Measurements from ENCODE around the gene PABPC1L.

The PABPC1L gene

DNA sequence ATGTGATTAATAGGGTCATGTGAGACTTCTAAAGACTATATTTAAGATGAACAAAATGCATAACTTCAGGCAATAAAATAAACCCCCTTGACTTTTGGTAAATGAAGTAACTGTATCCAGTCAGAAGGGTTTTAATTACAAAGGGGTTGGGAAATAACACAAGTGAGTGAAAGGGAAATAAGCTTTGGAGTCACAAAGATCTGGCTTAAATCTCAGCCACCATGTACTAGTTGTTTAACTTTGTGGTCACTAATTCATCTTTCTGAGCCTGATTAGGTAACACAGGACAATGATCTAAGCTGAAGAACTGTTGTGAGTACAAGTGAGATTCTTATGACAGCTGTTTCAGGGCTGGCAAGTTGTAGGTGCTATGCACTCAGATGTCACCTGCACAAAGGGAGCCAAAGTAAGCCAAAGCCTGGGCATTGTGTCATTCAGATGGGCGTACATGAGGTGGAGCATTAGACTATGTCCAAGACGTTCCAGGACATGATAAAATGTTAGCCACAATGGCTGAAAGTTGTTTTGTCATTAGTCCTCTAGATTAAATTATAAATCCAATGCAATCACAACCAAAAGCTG is 36.5 kb downstream of the PABPC1L start:
- DNase-seq, result no peak

DNA sequence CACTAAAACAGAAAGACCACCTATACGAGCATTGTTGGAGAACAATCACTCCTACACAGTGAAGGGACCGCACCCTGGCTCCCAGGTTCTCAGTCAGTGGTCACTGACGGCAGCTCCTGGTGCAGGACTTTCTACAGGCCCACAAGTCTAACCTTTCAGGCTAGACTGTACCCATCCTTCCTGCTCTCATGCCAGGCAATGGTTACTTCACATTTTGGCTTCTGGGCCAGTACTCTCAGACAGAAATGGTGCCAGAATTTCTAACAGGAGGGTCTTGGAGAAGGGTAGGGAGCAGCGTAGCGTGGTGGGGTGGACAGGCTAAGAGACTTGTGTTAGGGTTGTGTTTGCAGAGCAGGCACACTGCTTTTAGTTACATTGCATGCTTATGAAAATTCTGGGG is 38.2 kb downstream of the PABPC1L start:
- no peak for DNase-seq

DNA sequence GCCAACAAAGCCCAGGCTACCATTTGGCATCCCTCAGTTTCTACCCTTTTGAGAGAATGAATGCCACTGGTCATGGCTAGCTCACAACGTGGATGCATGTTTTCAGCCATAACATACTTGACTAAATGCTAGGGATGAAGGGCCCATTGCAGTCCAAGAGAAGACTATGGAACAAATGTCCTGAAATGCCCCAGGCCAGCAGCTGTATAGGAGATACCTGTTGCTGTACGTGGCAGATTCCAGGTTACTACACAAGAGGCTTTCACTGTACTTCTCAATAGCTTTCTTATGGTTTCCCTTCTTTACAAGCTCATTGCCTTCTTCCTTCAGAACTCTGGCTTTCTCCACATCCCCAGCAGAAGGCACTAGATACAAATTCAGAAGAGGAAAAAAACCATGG is 38.7 kb downstream of the PABPC1L start:
- no peak for DNase-seq

DNA sequence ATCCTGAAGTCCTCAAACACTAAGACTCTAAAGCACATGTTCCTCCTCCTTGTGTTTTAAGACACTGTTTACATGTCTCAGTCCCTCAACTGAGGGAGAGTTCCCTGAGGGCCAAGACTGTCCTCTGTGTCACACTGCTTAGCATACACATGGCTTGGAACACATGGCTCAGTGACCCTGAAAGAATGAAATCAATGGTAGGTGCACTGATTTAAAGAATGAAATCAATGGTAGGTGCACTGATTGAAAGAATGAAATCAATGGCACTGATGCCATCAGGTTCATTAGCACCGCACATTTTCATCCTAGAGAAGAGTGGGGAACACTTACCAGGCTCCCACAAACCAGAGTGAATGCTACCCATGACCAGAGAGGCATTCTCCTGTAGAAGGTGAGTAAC is 40.5 kb downstream of the PABPC1L start:
- DNase-seq, result no peak

DNA sequence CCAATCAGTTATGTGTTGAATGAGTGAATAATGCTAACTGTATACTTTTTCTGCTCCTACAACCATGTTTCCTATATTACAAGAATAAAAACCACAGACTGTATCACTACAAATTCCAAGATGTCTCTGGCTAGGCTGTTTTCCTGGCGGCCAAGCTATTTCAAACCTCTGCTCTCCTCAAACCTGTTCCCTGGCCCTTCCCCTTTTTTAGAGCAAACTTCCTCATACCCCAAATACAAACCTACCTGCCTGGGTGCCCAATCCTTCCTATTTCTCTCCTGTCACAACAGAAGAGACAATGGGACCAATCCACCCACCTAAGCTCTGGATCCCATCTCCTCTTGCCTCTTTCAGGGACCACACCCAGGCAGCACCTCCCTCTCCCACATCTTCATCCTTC is 42.9 kb downstream of the PABPC1L start:
- DNase-seq, result no peak

DNA sequence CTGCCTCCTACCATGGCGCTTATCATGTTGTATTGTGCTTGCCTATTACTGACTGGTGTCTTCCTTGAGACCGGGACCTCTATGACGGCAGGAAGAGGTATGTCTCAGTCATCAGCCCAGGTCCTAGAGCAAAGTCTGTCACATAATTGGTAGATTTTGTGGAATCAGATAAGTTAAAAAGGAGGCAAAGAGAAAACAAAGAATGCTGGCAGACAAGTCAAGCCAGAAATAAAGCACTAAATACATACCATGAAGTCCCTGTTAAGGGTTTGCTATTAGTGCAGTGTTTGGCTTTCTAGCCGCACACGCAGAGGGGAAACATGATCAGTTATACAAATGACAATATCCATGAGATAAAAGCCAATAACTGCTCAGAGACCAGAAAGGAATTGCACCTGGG is 44.4 kb downstream of the PABPC1L start:
- DNase-seq, result no peak

DNA sequence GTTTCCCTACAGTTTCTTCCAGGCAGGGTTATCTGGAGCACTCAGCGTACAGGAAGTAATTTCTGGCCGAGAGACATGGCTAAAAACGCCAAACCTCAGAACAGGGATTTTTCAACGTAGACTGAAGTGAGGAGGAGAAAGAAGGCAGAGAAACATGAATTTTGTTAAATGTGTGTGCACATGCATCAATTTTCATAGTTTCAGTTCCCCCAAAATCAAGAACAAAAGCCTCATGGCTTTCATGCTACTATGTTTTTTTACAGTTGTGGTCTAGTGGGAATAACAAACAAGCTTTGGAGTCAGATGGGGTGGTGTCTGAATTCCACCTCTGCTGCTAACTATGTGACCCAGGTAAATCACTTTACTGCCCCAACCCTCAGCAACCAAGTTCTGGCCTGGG is 45.4 kb downstream of the PABPC1L start:
- DNase-seq, result no peak

DNA sequence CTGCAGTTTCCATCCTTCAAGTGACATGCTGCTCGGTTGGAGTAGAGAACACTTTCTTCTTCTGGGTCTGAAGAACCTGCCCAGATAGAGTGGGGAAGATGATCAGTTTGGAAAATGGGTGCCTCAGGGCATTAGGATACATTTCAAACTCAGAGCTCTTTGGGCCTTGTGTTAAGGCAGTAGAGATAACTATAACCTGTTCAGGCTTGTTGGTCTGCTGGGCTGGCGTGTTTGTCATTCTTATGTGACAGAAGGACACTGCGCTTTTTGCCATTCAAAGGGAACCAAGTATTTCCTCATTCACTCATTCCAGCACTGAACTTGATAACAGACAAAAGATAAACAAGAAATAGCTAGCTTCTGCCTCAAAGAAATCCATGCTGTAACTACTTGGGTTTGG is 46.5 kb downstream of the PABPC1L start:
- DNase-seq, result no peak

DNA sequence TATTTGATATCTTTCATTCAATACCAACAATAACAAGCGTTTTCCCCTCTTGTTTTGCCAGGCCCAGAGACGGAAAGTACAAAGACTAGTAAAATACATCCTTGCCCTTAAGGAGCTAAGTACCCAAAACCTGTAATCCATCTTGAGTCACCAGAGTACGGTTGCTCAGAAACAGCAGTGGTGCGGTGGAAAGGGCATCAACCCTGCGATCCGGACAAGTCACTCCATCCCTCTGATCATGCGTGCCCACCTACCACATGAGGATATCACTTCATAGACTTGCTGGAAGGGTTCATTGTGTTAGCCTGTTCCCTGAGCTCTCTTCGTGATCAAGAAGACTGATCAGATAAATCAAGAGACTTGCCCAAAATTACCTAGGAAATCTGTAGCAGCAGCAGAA is 48.4 kb downstream of the PABPC1L start:
- DNase-seq, result no peak

DNA sequence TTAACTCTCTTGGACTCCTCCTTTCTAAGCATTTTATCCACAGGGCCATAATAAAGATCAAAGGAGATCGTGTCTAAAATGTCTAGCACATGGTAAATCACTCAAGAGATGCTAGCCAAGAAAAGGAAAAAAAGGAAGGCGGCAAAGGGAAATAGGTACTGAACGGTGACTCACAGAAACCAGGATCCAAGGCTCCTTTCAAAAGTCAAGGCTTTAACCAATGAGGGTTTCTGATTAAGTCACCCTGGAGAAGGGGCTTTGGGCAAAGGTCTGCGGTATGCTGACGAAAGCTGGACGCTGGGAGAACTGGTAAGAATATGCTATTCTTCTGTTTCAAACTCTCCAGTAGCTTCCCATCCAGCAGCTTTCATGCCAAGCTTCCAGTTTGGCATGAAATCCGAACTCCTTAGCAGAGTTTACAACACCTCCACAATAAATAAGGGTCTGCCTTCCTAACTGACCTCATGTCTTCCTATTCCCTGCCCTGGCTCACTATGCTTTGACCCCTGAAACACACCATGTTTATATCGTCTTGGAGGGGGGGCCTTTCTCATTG is 49.3 kb downstream of the PABPC1L start:
- peak; percentile 10 to 20 for DNase-seq

DNA sequence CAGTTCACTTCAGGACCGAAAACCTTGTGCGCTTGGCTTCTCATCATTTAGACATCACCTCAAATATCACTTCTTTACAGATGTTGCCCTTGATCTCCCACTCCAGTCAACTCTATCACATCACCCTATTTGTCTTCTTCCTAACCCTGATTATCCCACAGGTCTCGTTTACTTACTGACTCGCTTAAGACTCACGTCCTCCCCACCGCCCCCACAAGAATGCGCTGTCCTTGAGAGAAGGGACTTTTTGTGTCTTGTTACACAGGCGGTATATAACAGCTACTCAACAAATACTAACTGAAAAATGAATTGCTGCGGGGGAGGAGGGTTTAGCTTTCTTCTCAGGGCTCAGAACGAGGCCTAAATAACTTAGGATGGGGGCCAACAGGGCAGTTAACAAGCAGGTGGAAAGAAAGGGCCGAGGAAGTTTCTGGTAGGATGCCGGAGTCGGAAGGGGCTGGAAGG is 49.8 kb downstream of the PABPC1L start:
- DNase-seq, result peak; percentile 21 to 44

DNA sequence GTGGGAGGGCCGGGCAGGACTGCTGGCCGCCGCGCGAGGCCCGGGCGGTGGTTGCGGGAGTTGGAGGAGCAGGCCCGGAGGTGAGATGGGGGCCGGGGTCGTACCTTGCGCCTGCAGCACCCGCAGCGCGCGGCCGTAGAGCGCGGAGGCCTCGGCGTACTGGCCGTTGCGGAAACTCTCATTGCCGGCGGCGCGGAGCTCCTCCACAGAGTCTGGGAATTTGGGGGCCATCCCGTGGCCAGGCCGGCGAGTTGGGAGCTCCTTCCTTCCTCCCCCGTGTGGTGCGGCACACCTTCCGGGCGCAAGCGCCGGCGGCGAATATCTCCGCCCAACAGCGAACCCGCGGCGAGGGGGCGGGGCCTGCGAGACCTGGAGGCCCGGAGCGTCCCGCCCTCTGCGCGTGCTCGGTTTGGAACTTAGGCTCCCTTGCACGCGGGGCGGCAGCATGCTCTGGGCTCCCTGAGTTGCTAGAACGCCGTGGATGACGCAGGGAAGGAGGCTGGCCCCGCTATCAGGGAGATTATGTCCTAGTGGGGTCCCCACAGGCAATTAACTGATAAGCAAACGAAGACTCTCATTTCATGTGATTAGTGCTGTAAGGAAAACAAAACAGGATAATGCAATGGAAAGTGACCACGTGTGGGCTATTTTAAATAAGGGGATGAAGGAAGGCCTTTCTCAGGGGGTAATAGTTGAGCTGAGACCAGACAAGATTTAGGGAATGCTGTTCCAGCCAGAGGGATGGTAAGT is 50.4 kb downstream of the PABPC1L start, which contains the start of gene TOMM34:
TSS of gene TOMM34 (minus strand) at position 295 of the 750 bp plus-strand sequence. CDS start at position 231, 64 bp downstream.
- peak; percentile 93 to 95 for DNase-seq

DNA sequence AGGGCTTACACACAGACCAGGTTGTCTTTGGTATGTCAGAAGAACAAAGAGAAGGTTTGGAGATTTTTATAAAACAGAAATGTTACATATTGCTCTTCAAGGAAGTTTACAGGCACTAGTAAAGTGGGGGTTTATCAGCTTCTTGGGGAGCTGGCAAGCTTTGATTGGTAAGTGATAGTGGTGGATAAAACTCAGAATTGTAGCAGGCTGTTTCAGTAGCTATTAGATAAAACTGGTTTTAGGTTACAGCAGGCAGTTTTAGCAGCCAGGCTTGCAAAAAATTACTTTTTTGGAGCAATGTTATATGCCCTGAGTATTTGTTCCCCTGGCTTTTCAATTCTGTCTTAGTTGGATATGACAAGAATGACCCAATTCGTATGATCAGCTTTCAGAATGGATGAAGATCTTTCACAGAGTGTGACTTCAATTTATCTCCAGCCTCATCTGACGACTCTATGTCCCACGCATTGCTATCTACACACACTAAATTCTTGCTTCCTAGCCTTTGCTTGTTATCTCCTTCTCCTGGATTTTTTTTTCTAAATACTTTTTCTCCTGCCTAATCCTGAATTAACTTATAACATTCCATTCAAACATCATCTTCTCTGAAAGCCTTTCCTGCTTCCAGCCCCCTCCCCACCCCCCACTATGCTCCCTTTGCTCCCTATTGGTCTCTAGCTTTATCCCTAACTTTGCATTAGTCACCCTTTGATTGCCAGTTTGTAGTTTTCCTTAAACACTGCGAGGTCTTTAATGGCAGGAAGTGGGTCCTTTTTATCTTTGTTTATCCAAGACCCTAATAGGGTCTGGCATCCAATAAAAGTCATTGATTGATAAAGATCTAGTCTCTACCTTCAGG is 51.4 kb downstream of the PABPC1L start:
- DNase-seq, result no peak

DNA sequence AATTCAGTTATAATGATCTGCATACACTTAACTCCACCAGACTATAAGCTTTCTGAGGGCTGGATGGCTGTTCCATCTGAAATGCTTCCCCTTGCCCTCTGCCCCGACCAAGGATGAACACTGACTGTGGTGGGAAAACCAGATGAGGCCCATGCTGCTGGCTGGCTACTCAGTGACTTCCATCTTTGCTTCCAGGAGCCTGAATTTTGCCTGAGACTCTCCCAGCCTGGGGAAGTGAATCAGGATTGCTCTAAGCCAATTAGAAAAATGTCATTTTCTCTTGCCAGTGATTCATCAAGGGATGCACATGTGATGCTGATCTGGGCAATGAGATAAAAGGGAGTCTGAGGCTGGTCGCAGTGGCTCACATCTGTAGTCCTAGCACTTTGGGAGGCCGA is 52.0 kb downstream of the PABPC1L start:
- no peak for DNase-seq

DNA sequence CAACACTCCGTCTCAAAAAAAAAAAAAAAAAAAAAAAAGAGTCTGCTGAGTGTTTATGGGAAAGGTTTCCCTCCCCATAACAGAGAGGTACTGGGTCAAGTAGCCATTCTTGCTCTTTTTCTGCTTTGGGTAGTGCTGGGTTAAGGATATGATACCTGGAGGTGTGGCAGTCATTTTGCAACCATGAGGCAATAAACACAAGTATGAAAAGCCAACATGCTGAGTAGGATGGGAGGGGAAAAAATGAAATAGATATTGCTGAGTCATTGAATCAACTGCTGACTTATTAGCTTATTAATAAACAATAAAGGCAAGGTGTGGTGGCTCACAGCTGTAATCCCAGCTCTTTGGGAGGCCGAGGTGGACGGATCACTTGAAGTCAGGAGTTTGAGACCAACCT is 52.6 kb downstream of the PABPC1L start:
- no peak for DNase-seq

DNA sequence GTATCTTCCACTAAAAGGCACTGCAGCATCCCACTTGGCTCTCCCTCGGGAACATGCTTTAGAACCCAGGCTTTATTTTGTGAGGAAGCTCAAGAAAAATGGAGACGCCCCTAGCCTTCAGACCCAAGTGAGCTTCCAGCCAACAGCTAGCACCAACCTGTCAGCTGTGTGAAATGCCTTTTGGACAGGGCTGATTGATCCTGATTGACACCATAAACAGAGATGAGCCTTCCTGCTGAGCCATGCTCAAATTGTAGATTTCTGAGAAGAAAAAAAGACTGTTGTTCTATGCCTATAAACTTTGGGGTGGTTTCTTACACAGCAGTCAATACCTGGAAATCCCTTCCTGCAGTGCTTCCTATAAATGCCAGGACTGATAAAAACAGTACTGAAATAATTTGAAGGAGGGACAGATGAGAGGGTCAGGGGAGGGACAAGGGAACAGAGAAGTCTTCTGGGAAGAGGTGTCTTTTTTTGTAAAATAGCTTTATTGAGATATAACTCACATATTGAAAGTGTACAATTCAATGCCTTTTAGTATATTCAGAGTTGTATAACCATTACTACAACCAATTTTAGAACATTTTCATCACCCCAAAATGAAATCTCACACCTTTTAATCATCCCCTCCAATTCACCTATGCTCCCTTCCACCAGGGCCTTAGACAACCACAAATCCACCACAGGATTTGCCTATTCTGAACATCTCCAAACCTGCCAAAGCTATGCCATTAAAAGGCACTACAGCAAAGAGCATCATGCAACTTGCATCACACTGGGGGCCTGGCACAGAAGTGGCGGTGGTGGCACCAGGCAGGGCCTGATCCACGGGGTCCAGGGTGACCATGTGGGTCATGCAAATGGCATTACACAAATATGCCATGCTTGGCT is 53.7 kb downstream of the PABPC1L start:
- DNase-seq, result no peak

DNA sequence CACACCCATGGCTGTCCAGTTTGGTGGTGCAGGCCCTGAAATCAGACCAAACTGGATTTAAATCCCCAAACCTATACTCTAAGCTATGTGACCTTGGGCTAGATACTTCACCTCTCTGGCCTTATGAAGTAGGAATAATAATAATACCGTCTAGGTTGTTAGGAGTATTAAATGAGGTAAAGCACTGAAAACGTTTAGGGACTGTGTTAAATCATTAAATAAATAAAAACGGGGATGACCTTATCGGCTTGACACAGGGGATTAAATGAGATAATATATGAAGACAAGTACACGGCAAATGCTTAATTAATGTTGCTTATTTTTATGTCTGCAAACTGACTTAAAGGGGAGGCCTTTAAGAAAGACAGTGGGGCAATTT is 55.8 kb downstream of the PABPC1L start:
- DNase-seq, result peak in 1 of 2 experiments; percentile 16

DNA sequence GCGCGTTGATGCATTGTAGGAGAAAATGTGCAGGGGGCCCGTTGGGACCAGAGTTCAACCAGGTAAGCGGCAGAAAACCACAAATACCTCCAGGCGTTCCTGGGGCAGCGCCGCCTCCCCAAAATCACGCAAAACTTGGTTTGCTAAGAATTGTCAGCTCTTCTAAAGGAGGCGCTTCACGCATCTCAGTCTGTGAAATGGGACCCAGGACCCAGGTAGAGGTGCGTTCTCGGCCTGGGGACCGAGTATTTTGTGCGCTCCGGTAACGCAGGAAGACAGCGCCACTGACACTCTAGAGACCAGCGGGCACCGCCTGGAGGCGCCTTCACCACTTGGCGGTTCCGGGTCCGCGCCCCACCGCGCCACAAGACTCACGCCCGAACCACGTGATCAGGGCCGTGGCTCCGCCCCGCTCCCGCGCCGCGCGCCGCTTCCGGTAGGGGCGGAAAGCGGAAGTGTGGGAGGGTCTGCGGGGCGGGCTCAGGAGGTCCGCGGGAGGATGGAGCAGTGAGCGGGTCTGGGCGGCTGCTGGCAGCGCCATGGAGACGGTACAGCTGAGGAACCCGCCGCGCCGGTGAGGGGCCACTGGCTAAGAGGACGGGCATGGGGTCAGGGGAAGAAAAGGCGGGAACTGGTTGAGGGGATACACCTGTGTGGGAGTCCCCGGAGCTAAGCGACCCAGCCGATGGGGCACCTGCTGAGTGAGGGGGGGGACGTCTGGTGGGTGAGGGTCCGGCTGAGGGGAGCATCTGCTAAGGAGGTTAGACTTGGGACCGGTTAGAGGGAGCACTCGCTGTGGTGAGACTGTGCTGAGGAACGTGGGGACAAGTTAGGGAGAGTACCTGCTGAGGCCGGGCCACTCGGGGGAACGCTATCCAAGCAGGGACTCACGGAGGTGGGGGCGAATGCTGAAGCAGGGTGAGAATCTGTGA is 56.4 kb downstream of the PABPC1L start, which contains the start of gene STK4:
TSS of gene STK4 (plus strand) at position 483 of the 932 bp plus-strand sequence. CDS start at position 540, 57 bp downstream.
- DNase-seq, result peak; percentile 89 to 90

DNA sequence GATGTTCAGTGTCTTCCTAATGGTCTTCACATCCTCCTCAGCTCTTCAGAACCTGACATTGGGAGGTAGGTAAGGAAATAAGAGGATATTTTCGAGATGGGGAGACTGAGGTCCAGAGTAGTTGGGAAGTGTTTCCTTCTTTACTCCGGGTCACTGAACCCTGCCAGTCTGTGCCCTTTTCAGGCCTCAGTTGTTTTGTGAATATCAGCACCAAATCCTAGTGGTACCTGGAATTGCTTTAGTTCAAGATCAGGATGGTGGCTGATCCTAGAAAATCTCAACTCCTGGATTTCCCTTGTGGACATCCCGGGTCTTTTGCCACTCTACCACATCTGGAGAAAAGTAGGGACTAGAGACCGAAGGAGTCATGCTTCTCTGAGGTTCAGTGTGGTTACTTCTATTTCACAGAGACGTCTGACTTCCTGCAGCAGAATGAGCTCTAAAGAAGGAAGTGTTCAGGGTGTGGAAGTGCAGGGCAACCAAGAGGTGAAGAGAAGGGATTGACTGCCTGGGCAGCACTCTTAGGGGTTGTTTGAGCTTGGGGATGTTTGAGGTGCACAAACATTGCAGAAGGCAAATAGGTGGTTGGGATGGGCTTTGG is 57.4 kb downstream of the PABPC1L start:
- DNase-seq, result peak; percentile 91 to 95

DNA sequence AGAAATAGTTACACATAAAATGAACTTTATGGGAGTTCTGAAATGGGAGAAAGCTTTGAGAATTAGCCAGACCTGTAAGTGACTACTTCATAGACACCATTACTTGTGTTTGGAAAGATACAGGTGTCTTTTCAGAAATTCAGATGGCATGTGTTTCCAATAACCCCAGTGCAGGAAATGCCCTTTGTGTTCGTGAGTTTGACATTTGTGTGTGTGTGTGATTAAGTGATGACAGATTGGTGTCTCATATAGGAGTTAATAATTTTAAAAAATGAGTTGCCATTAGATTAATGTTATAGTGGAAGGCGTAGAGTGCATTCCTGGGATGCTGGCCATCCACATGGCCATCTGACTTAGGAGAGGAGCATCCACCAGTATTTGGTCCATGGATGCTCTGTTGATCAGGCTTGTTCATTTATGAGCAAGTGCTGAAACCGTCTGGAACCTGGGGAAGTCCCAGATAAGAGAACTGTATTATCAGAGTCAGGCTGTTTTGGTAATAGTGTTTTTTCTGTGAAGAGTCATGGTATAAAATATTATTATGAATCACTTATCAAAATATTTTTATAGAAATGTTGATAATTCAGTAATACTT is 59.5 kb downstream of the PABPC1L start:
- DNase-seq, result no peak
